HCT116 (cell line): ENCODE data around the gene MICA. TPM values are rescaled to one million over a fixed set of nuclear protein-coding genes. Genes with fewer than 3 reads are reported as not detected.

Experiments
- ATAC-seq: fragments of 200-7000 bp; cut with Tn5 transposase; 2 replicates; pipeline ENCODE4 v1.9.1; 2020; ENCODE audit warnings: mild to moderate bottlenecking, moderate library complexity
- BruUV-seq: library from RNA; stranded (reverse); fragments of 400-500 nt; replicated peaks from 2 replicates; lab custom pipeline; 2021; lab: Mats Ljungman, UMichigan
- CTCF ChIA-PET: fragments of 300-600 bp; sonication (Branson Sonifier 250); formaldehyde crosslinking; loops from one replicate; lab custom pipeline; 2021; ENCODE audit warnings: antibody characterized with exemption; lab: Charles Lee
- POLR2A ChIA-PET: fragments of 300-600, 350-600 bp; sonication (Branson Sonifier 250); formaldehyde crosslinking; loops from one replicate; lab custom pipeline; 2021; ENCODE audit warnings: antibody characterized with exemption; lab: Charles Lee
- RAD21 ChIA-PET, 2 experiments: fragments of 300-600 bp; sonication (Branson Sonifier 250); formaldehyde crosslinking; loops; one replicate each; lab custom pipeline; 2023; ENCODE audit warnings: low total read pairs in 2 of 2; ENCODE audit not compliant: uncharacterized antibody in 2 of 2, unreplicated experiment in 2 of 2, low non-redundant PET in 1 of 2; lab: Charles Lee
- DNase-seq: peaks from one replicate; pipeline ENCODE4 v3.0.0-alpha.2; 2010; ENCODE audit warnings: low read depth, low spot score
- H2AFZ ChIP-seq: fragments of 200-600 bp; shearing (Covaris generic), sonication (generic); 2 replicates; pipeline ENCODE4 v1.6.1; 2017; ENCODE audit warnings: low read depth, mixed run types, mixed read lengths, antibody characterized with exemption, low read length; ENCODE audit not compliant: poor library complexity, severe bottlenecking
- H3K27ac ChIP-seq: 2 replicates; pipeline ENCODE4 v1.5.1; 2012; ENCODE audit warnings: low read depth, low read length
- H3K27me3 ChIP-seq: fragments of 200-600 bp; sonication (generic); 2 replicates; pipeline ENCODE4 v1.6.1; 2016; ENCODE audit warnings: mixed run types, low read length, mixed read lengths; ENCODE audit not compliant: insufficient read depth
- H3K36me3 ChIP-seq, 2 experiments: fragments of 200-500 bp in 1 of 2; fragments of 200-600 bp in 1 of 2; sonication (Bioruptor generic) in 1 of 2; sonication (generic) in 1 of 2; 2 replicates each; pipeline versions ENCODE4 v1.5.1 to v1.6.1; 2014 to 2016; ENCODE audit warnings: low read length in 2 of 2, inconsistent platforms in 1 of 2, mixed read lengths in 1 of 2, mixed run types in 1 of 2; ENCODE audit not compliant: insufficient read depth in 2 of 2, control insufficient read depth in 1 of 2
- H3K4me1 ChIP-seq, 2 experiments: fragments of 200-600 bp in 1 of 2; sonication (generic) in 1 of 2; 2 replicates each; pipeline versions ENCODE4 v1.5.1 to v1.6.1; 2012 to 2017; ENCODE audit warnings: low read length in 2 of 2, inconsistent platforms in 1 of 2, mild to moderate bottlenecking in 1 of 2, mixed read lengths in 1 of 2, mixed run types in 1 of 2, moderate library complexity in 1 of 2; ENCODE audit not compliant: insufficient read depth in 2 of 2, control insufficient read depth in 1 of 2
- H3K4me2 ChIP-seq: fragments of 200-600 bp; sonication (generic); 2 replicates; pipeline ENCODE4 v1.6.1; 2017; ENCODE audit warnings: mixed run types, low read length, mixed read lengths
- H3K4me3 ChIP-seq, 2 experiments: fragments of 200-600 bp in 1 of 2; sonication (generic) in 1 of 2; replicated peaks in 1 of 2; 2 replicates each; pipeline ENCODE4 v1.5.1; 2011 to 2016; ENCODE audit warnings: low read length in 2 of 2, control low read depth in 1 of 2, low read depth in 1 of 2, mild to moderate bottlenecking in 1 of 2, mixed read lengths in 1 of 2, mixed run types in 1 of 2
- H3K79me2 ChIP-seq: fragments of 200-600 bp; sonication (generic); 2 replicates; pipeline ENCODE4 v1.6.1; 2017; ENCODE audit warnings: mild to moderate bottlenecking, mixed run types, low read length, moderate library complexity, mixed read lengths; ENCODE audit not compliant: insufficient read depth
- H3K9ac ChIP-seq: fragments of 200-600 bp; sonication (generic); 2 replicates; pipeline ENCODE4 v1.6.1; 2016; ENCODE audit warnings: low read length, mixed read lengths
- H3K9me2 ChIP-seq: fragments of 200-600 bp; sonication (generic), shearing (Covaris generic); 2 replicates; pipeline ENCODE4 v1.6.1; 2017; ENCODE audit warnings: mixed run types, mild to moderate bottlenecking, moderate library complexity; ENCODE audit not compliant: insufficient read depth
- H3K9me3 ChIP-seq, 2 experiments: fragments of 200-500 bp in 1 of 2; fragments of 200-600 bp in 1 of 2; sonication (Bioruptor generic) in 1 of 2; sonication (generic) in 1 of 2; 2 replicates each; pipeline ENCODE4 v1.6.1; 2014 to 2017; ENCODE audit warnings: low read length in 2 of 2, mixed read lengths in 2 of 2, inconsistent platforms in 1 of 2, low read depth in 1 of 2, mild to moderate bottlenecking in 1 of 2, mixed run types in 1 of 2, moderate library complexity in 1 of 2; ENCODE audit not compliant: control insufficient read depth in 1 of 2, insufficient read depth in 1 of 2
- H4K20me1 ChIP-seq: fragments of 200-600 bp; sonication (generic), shearing (Covaris generic); 2 replicates; pipeline ENCODE4 v1.6.1; 2017; ENCODE audit warnings: mixed run types, mild to moderate bottlenecking, moderate library complexity; ENCODE audit not compliant: insufficient read depth
- CBX3 ChIP-seq: IDR thresholded peaks from 2 replicates; pipeline ENCODE4 v1.6.1; 2012; ENCODE audit warnings: low read depth
- CEBPB ChIP-seq: IDR thresholded peaks from 2 replicates; pipeline ENCODE4 v1.6.1; 2012; ENCODE audit warnings: low read depth
- ELF1 ChIP-seq: IDR thresholded peaks from 2 replicates; pipeline ENCODE4 v1.6.1; 2012; ENCODE audit warnings: low read depth, borderline replicate concordance
- EZH2 ChIP-seq: fragments of 200-600 bp; sonication (generic); IDR thresholded peaks from 2 replicates; pipeline ENCODE4 v1.6.1; 2017; ENCODE audit warnings: antibody characterized with exemption, mixed run types
- EZH2phosphoT487 ChIP-seq: fragments of 200-600 bp; IDR thresholded peaks from 2 replicates; pipeline ENCODE4 v1.6.1; 2018; ENCODE audit warnings: antibody characterized with exemption, borderline replicate concordance
- FOSL1 ChIP-seq: IDR thresholded peaks from 2 replicates; pipeline ENCODE4 v1.6.1; 2012; ENCODE audit warnings: low read depth
- JUND ChIP-seq: IDR thresholded peaks from 2 replicates; pipeline ENCODE4 v1.6.1; 2012
- POLR2A ChIP-seq: IDR thresholded peaks from 2 replicates; pipeline ENCODE4 v1.7.0; 2011; ENCODE audit warnings: borderline replicate concordance; ENCODE audit not compliant: insufficient read depth, insufficient read length; ENCODE audit errors: extremely low read depth
- POLR2AphosphoS5 ChIP-seq: IDR thresholded peaks from 2 replicates; pipeline ENCODE4 v1.6.1; 2011; ENCODE audit warnings: mild to moderate bottlenecking, low read depth, low read length, moderate library complexity
- RAD21 ChIP-seq: IDR thresholded peaks from 2 replicates; pipeline ENCODE4 v1.6.1; 2012; ENCODE audit warnings: low read depth, mild to moderate bottlenecking
- SRF ChIP-seq: IDR thresholded peaks from 2 replicates; pipeline ENCODE4 v1.6.1; 2012; ENCODE audit warnings: low read depth
- TCF7L2 ChIP-seq: IDR thresholded peaks from 2 replicates; pipeline ENCODE4 v1.7.0; 2011; ENCODE audit warnings: borderline replicate concordance, inconsistent platforms; ENCODE audit not compliant: insufficient read depth, insufficient read length; ENCODE audit errors: extremely low read depth
- YY1 ChIP-seq: IDR thresholded peaks from 2 replicates; pipeline ENCODE4 v1.6.1; 2011; ENCODE audit warnings: low read length, low read depth, moderate library complexity, mild to moderate bottlenecking; ENCODE audit not compliant: insufficient replicate concordance; ENCODE audit errors: extremely low read depth
- ZFX ChIP-seq: fragments of 450-650 bp; IDR thresholded peaks from 2 replicates; pipeline ENCODE4 v1.6.1; 2017
- ZNF274 ChIP-seq: fragments of 200-500 bp; sonication (Bioruptor generic); IDR thresholded peaks from 2 replicates; pipeline ENCODE4 v1.6.1; 2014; ENCODE audit warnings: mild to moderate bottlenecking, low read depth, low read length, inconsistent platforms
- intact Hi-C: fragments of 100-400 bp; cut with micrococcal nuclease; formaldehyde crosslinking; loops from 2 replicates; pipeline ENCODE4 v1.10.0; 2022
- total RNA-seq: library from RNA; stranded (reverse); gene quantifications from one replicate; pipeline ENCODE4 v1.2.1, GENCODE V29; 2021; ENCODE audit not compliant: unreplicated experiment
- TF ChIP-seq, protein P1 (sequence below): IDR thresholded peaks from 2 replicates; pipeline ENCODE4 v1.6.1; 2012; ENCODE audit warnings: low read depth
- TF ChIP-seq, protein P2 (sequence below): IDR thresholded peaks from 2 replicates; pipeline ENCODE4 v1.6.1; 2012
- TF ChIP-seq, protein P3 (sequence below): IDR thresholded peaks from 2 replicates; pipeline ENCODE4 v1.6.1; 2012

Gene MICA
- total RNA-seq, 1 experiment from 2014 or later: 24.1 TPM

DNA sequence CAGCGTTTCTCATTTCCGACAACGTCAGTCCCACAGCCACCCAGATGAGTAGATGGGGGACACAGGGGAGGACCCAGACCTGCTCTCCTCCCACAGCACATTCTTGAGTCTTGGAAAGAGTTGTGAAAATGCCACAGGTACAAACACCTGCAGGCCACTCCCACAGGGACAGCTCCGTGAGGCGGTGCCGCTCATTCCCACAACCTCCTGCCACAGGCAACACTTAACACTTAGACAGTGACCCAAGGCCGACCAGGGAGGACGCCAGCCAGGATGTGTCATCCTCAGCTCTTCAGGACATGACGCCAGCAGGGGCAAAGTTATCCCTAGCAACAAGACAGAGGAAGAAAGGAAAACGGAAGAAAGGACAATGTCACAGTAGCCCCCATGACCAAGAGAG is 23.5 kb upstream of the MICA start:
- Histone ChIP-seq H3K36me3 (no peaks in the 10 kb centered on the region), H3K9me3 (no peaks in the 10 kb centered on the region), H3K9ac (no peak overlapping the region), H3K27me3 (peaks cover 3% of the 10 kb centered on the region; the same call in 1 of the 2 replicates), H3K79me2 (no peaks in the 10 kb centered on the region), H3K9me2 (no peaks in the 10 kb centered on the region), H3K4me1 (no peaks in the 10 kb centered on the region), H3K4me3 (no peak overlapping the region), H3K4me2 (no peak overlapping the region), H2AFZ (no peak overlapping the region), H3K27ac (no peak overlapping the region), H4K20me1 (no peaks in the 10 kb centered on the region)
- ChIA-PET RAD21 (no interaction called here), POLR2A (no interaction called here), CTCF (interaction anchor here (2.4 kb wide), 1 partner anchor 13 kb away, joined by 5 read pairs; no protein-coding TSS in a partner anchor)
- intact Hi-C loops: no loop called here
- no peak for DNase-seq
- no peak for ATAC-seq
- no TSS peak for BruUV-seq
- TF ChIP-seq POLR2AphosphoS5 (no peak), EZH2phosphoT487 (no peak), YY1 (no peak), TCF7L2 (no peak), POLR2A (no peak), RAD21 (no peak), CEBPB (no peak), CBX3 (no peak), ZFX (no peak), JUND (no peak), EZH2 (no peak), FOSL1 (no peak), ZNF274 (no peak), SRF (no peak), ELF1 (no peak)
- TF ChIP-seq, protein P1, sequence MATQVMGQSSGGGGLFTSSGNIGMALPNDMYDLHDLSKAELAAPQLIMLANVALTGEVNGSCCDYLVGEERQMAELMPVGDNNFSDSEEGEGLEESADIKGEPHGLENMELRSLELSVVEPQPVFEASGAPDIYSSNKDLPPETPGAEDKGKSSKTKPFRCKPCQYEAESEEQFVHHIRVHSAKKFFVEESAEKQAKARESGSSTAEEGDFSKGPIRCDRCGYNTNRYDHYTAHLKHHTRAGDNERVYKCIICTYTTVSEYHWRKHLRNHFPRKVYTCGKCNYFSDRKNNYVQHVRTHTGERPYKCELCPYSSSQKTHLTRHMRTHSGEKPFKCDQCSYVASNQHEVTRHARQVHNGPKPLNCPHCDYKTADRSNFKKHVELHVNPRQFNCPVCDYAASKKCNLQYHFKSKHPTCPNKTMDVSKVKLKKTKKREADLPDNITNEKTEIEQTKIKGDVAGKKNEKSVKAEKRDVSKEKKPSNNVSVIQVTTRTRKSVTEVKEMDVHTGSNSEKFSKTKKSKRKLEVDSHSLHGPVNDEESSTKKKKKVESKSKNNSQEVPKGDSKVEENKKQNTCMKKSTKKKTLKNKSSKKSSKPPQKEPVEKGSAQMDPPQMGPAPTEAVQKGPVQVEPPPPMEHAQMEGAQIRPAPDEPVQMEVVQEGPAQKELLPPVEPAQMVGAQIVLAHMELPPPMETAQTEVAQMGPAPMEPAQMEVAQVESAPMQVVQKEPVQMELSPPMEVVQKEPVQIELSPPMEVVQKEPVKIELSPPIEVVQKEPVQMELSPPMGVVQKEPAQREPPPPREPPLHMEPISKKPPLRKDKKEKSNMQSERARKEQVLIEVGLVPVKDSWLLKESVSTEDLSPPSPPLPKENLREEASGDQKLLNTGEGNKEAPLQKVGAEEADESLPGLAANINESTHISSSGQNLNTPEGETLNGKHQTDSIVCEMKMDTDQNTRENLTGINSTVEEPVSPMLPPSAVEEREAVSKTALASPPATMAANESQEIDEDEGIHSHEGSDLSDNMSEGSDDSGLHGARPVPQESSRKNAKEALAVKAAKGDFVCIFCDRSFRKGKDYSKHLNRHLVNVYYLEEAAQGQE: no peak
- TF ChIP-seq, protein P2, sequence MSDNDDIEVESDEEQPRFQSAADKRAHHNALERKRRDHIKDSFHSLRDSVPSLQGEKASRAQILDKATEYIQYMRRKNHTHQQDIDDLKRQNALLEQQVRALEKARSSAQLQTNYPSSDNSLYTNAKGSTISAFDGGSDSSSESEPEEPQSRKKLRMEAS: no peak
- TF ChIP-seq, protein P3, sequence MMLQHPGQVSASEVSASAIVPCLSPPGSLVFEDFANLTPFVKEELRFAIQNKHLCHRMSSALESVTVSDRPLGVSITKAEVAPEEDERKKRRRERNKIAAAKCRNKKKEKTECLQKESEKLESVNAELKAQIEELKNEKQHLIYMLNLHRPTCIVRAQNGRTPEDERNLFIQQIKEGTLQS: no peak
